Stimulated activated CD4-positive, alpha-beta T cell treated with anti-CD3 and anti-CD28 coated beads, Interleukin-12 subunit alpha, Interleukin-12 subunit beta, amount 100 ng/mL, for 4 hours (primary cell): ENCODE data around the gene TNNI2.
A peak's percentile ranks its signal among the peaks of the same experiment; 100 is the strongest.
"Not testable (repeated sequence)": the region's sequence is repeated elsewhere in the genome, so short reads cannot be mapped to it uniquely, and the experiment has no call there.

Source experiments
- DNase-seq: peaks from one replicate; pipeline ENCODE4 v3.0.0-alpha.2; 2020

The TNNI2 gene

DNA sequence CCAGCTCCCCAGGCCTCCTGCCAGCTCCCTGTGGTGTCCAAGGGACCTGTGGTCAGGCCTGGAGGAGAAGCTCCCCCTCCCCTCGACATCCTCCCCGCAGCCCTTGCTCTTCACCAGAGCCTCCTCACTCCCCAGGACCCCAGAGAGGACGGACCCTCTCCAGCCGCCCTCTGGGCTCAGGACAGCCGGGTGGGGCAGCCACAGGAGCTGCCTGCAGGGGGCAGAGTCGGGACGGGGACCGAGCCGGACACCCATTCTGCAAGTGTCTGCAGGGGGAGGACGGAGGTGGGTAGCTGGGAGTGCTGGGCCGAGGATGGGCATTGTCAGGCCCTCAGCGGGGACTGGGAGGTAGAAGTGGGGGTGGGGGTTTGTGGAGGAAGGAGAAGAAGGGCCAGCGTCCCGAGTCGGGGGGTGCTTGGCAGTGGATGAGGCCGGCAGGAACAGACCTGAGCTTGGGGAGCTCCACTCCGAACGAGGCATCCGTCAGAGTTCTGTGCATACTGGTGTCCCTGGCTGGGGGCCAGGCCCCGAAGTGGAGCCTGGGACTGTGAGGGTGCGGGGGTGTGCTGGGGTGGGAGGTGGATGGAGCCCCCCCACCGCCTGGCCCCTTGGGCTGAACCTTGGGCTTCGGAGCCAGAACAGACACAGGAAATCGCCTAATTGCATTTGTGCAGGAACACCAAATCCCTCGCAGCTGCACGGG, 37.7 kb downstream of the TNNI2 start:
- no peak for DNase-seq

GRCh38 chr11:1877211-1878136, 38.7 kb downstream of the TNNI2 start:
- DNase-seq: no peak

GRCh38 chr11:1878137-1879031, 39.6 kb downstream of the TNNI2 start:
- DNase-seq: no peak

- no peak for DNase-seq
Observed at GRCh38 chr11:1879342-1879940, 40.7 kb downstream of the TNNI2 start.

DNA sequence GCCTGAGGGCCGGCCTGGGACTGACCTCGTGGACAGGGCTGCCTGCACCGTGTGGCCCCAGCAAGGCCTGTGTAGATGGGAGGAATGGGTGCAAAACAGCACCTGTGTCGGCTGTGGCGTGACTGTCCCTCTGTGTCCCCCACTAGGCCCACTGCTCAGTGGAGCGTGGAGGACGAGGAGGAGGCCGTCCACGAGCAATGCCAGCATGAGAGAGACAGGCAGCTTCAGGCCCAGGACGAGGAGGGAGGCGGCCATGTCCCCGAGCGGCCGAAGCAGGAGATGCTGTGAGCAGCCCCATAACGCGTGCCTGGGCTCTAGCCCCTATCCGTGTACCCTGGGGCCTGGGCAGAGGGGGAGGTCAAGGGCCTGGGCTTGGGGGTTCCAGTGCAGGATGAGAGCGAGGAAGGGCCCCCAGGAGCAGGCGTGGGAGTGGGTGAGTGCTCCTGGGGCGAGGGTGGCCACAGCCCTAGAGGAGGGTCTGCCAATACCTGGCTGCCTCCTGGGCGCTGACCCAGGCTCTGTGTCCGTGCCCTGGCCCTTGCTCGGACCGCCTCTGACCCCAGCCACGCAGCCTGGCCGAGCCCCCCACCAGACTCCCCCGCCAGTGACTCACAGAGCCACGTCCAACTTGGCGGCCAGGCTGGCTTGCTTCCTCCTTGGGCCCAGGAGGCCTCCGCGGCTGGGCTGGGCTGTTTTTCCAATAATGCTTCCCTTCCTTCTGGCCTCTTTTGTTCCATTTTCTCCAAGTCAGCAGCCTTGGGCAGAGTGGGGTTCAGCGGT, 41.4 kb downstream of the TNNI2 start:
- DNase-seq: no peak

DNA sequence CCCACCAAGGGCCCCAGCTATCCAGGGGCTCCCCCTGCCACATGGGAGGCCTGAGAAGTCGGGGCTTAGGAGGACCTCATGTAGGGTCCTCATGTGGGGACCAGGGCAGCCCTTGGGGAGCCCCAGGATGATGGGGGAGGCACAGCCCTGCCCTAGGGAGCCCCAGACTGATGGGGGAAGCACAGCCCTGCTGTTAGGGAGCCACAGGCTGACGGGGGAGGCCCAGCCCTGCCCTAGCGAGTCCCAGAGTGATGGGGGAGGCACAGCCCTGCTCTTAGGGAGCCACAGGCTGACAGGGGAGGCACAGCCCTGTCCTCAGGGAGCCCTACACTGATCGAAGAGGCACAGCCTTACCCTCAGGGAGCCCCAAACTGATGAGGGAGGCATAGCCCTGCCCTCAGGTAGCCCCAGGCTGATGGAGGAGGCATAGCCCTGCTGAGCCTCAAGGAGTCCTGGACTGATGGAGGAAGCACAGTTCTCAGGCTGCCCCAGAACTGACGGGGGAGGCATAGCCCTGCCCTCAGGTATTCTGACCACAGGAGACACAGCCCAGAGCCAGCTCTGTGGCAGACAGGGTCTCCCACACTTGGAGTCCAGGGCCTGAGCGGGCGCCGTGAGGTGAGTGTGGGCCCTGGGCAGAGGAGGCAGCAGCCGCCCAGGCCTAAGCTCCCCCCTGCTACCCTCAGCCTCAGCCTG, 42.1 kb downstream of the TNNI2 start:
- DNase-seq: no peak

GRCh38 chr11:1881442-1882264, 42.9 kb downstream of the TNNI2 start:
- DNase-seq: no peak

DNA sequence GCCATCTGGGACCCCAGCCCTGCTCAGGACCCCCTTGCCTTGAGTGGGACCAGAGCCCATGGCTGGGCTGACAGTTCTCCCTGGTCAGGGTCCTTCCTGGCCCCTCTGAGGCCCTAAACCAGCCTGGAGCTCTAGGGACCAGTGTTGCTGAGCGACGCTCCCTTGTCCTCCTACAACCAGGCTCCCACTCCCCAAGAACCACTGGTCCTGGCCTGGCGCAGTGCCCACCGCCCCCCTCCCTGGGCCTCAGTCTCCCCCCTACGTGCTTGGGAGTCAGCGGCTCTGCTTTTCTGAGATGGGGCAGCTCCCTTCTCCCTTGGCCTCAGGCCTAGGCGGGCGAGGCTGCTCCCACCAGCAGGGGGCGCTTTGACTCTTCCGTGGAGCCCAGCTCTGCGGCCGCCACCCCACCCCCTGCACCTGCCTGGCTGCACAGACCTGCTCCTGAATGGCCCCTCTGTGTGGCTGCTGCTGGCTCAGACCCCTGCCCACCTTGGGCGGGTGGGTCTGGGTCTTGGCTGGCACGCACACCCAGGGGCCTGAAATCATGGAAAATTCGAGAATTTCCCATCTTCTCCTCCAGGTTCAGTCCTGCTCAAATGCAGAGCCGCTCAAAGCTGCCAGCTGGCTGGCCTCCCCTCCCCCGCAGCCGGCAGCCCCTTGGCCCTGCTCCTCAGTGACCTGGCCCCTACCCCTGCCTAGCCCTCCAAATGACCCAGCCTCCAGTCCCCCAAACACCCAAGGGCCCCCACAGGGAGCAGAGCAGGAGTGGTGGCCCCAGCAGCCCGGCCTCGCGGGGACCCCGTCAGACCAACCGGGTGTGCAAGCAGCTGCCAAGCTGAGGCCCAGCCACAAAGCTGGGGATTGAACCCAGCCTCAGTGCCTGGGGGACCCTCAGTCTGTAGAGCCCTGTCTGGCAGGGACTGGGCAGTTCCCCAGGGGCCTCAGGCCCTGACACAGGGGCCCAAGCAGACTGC, 43.8 kb downstream of the TNNI2 start:
- peak; percentile 85 for DNase-seq

DNA sequence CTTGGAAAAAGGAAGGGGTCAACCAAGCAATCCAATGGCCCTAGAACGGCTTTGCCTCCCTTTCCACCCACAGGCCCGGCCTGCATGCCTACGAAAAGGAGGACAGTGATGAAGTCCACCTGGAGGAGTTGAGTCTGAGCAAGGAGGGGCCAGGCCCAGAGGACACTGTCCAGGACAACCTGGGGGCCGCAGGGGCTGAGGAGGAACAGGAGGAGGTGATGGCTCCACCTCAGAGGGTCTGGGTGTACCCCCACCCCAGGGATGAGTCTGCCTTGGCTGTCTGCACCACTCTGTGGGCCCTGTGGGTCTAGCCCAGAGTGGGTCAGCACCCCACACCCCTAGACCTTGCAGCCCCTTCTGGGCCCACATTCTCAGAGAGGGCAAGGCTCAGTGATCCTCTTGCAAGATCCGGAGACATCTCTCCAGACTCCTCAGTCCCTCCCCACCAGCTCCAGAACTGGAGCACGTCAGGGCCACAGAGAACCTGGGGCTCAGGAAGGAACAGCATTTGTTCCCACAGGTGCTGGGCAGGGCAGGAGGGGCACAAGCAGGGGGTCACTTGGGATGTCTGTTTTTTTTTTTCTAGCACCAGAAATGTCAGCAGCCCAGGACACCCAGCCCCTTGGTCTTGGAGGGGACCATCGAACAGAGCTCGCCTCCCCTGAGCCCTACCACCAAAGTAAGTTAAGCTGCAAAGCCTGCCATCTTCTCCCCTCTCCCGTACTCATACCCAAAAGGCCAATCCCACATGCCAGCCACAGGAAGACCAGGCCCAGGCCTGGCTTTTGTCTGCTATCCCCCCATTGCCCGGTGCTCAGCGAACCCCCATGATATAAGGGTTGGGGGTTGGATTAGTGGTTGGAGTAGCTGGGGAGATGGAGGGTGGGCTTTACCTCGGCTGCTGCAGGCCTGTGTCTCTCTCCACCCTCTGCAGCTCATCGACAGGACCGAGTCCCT, 44.8 kb downstream of the TNNI2 start:
- DNase-seq: no peak

DNA sequence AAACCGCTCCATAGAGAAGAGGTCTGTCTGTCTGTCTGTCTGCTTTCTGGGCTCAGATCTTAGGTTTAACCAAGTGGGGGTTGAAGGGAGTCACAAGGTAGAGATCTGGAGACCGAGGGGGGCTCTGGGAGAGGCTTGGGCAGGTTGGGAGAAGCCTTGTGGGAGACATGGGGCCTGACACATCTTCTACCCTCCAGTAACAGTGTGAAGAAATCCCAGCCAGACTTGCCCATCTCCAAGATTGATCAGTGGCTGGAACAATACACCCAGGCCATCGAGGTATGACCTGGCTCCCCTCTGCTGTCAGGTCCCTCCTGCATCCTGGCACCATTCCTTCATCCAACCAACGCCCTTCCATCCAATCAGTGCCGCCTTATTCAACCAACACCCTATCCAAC, 45.5 kb downstream of the TNNI2 start:
- no peak for DNase-seq

DNA sequence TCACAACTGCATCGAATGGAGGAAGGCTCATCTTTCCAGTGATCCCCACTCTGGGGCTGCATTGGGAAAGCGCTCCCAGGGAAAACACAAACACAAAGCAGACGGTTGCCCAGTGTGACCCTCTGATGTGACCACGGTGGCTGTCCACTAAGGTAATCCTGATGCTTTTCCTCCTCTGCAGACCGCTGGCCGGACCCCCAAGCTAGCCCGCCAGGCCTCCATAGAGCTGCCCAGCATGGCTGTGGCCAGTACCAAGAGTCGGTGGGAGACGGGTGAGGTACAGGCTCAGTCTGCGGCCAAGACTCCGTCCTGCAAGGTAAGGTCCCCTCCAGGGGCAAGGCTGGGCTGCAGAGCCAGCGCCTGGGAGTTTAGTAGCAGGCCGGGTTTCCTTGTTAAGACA, 47.8 kb downstream of the TNNI2 start:
- not testable (repeated sequence) for DNase-seq

- DNase-seq: no peak
Observed at GRCh38 chr11:1887451-1888346, 48.9 kb downstream of the TNNI2 start.

DNA sequence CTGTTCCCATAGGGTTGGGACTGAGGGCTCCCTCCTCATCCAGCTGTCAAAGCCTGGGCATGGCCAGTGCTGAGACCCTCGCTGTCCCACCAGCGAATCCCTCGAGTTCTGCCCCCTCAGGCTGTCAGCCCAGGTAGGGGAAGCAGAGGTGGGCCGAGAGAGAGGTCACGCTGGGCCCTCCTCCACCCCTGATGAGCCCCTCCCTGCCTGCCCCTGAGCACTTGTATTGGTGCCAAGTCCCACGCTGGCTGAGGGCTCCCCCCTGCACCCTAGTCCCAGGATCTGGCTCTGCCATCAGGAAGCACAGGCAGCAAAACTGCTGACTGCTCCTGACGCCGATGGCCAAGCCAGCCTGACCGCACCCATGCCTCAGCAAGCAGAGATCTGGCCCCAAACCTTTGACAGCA, 49.6 kb downstream of the TNNI2 start:
- no peak for DNase-seq

DNA sequence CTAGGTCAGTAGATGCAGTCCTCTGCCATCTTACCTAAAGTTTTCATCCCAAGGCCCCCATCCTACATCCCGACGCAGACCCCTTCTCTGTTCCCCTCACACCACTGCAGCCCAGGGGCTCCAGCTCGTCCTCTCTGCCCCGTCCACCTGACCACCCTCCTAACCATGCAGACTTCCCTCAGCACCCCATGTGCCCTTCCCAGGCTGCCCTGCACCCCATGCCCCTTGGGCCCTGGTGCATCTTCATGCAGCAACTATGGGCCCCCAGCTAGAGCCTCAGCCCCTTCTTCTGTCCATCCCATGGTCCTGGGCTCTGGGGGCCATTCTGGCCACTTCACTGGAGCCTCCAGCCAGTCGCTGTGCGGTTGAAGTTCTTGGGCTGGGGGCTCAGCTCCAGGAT, 50.0 kb downstream of the TNNI2 start:
- DNase-seq: no peak

DNA sequence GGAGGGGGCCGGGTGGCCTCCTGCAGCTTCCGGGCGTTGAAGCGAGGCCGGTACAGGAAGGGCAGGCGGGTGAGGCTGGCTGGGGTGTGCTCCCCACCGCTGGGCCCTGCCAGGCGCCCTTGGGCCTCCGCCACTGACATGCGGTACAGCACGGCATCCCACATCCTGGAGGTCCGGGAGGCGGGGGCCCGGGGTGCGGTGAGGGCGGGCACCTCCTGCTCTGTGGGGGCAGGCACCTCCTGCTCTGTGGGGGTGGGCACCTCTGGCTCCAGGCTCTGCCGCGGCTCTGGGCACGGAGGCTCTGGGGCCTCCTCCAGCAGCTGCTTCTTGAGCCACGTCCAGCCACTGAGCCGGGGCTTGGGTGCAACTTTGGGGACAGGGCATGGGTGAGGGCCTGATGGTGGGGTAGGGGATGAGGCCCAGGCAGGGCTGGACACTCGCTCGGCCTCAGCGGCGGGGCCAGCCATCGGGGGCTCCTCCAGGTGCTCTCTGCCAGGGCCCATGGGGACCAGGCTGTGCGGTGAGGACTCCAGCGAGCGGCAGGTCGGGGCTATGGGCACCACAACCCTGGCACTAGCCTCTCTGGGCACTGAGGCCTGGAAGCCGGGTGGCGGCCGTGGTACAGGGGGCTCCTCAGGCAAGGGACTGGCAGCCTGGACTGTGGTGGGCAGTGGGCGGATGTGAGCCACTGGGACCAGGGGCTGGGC, 50.6 kb downstream of the TNNI2 start:
- peak; percentile 53 for DNase-seq
